ENCODE data around the gene SPRY1. TPM values are rescaled to one million over a fixed set of nuclear protein-coding genes. Genes with fewer than 3 reads are reported as not detected.

SPRY1 gene
- total RNA-seq, 2 donors from 2014 or later: 9.8 to 76.0 TPM

GRCh38 chr4:123411514-123411913 is 14.9 kb downstream of the SPRY1 start:
- no peak for ATAC-seq (replicated peaks)
- no peaks in the 10 kb centered on the region for H3K36me3 Mint-ChIP-seq (ENCODE audit: low read depth)
- H3K9me3 Mint-ChIP-seq: peaks cover 5% of the 10 kb centered on the region
- H3K4me3 Mint-ChIP-seq: peak overlapping the region; percentile 56
- no peak overlapping the region for H3K27ac Mint-ChIP-seq
- H3K27me3 Mint-ChIP-seq: no peaks in the 10 kb centered on the region
- peaks cover 21% of the 10 kb centered on the region for H3K4me1 Mint-ChIP-seq

- Mint-ChIP-seq H3K4me1 (peaks cover 23% of the 10 kb centered on the region), H3K27me3 (no peaks in the 10 kb centered on the region), H3K4me3 (peak overlapping the region; percentile 56), H3K9me3 (peaks cover 5% of the 10 kb centered on the region), H3K36me3 (ENCODE audit: low read depth) (no peaks in the 10 kb centered on the region), H3K27ac (peak overlapping the region; percentile 65)
- ATAC-seq (replicated peaks): peak; percentile 57
Measured at GRCh38 chr4:123412091-123412505, 15.5 kb downstream of the SPRY1 start.

GRCh38 chr4:123412700-123413512 is 16.3 kb downstream of the SPRY1 start:
- no peak for ATAC-seq (replicated peaks)
- Mint-ChIP-seq H3K27ac (peak overlapping the region; percentile 65), H3K9me3 (peaks cover 5% of the 10 kb centered on the region), H3K36me3 (ENCODE audit: low read depth) (no peaks in the 10 kb centered on the region), H3K4me1 (peaks cover 23% of the 10 kb centered on the region), H3K27me3 (no peaks in the 10 kb centered on the region), H3K4me3 (peak overlapping the region; percentile 56)

GRCh38 chr4:123415576-123415975 is 19.0 kb downstream of the SPRY1 start:
- no peaks in the 10 kb centered on the region for H3K36me3 Mint-ChIP-seq (ENCODE audit: low read depth)
- ATAC-seq (replicated peaks): no peak
- H3K4me3 Mint-ChIP-seq: peak overlapping the region; percentile 7
- peaks cover 5% of the 10 kb centered on the region for H3K9me3 Mint-ChIP-seq
- peak overlapping the region; percentile 20 for H3K27ac Mint-ChIP-seq
- H3K27me3 Mint-ChIP-seq: no peaks in the 10 kb centered on the region
- H3K4me1 Mint-ChIP-seq: peaks cover 30% of the 10 kb centered on the region

- Mint-ChIP-seq H3K27ac (peak overlapping the region; percentile 20), H3K9me3 (peaks cover 5% of the 10 kb centered on the region), H3K4me3 (peak overlapping the region; percentile 7), H3K36me3 (ENCODE audit: low read depth) (no peaks in the 10 kb centered on the region), H3K27me3 (no peaks in the 10 kb centered on the region), H3K4me1 (peaks cover 30% of the 10 kb centered on the region)
- ATAC-seq (replicated peaks): peak; percentile 71
Measured at GRCh38 chr4:123415977-123416376, 19.4 kb downstream of the SPRY1 start.

- peak overlapping the region; percentile 74 for H3K27ac Mint-ChIP-seq
- no peak for ATAC-seq (replicated peaks)
- peaks cover 23% of the 10 kb centered on the region for H3K4me1 Mint-ChIP-seq
- no peaks in the 10 kb centered on the region for H3K36me3 Mint-ChIP-seq (ENCODE audit: low read depth)
- peak overlapping the region; percentile 55 for H3K4me3 Mint-ChIP-seq
- no peaks in the 10 kb centered on the region for H3K27me3 Mint-ChIP-seq
- H3K9me3 Mint-ChIP-seq: peaks cover 4% of the 10 kb centered on the region
Measured at GRCh38 chr4:123417813-123418212, 21.2 kb downstream of the SPRY1 start.

- Mint-ChIP-seq H3K9me3 (no peaks in the 10 kb centered on the region), H3K27me3 (no peaks in the 10 kb centered on the region), H3K27ac (peak overlapping the region; percentile 74), H3K36me3 (ENCODE audit: low read depth) (no peaks in the 10 kb centered on the region), H3K4me3 (peak overlapping the region; percentile 55), H3K4me1 (peaks cover 16% of the 10 kb centered on the region)
- ATAC-seq (replicated peaks): no peak
Measured at GRCh38 chr4:123418351-123418931, 21.8 kb downstream of the SPRY1 start.

- H3K27ac Mint-ChIP-seq: peak overlapping the region; percentile 93
- H3K36me3 Mint-ChIP-seq (ENCODE audit: low read depth): no peaks in the 10 kb centered on the region
- no peaks in the 10 kb centered on the region for H3K9me3 Mint-ChIP-seq
- peak overlapping the region; percentile 75 for H3K4me3 Mint-ChIP-seq
- no peaks in the 10 kb centered on the region for H3K27me3 Mint-ChIP-seq
- peak; percentile 67 for ATAC-seq (replicated peaks)
- H3K4me1 Mint-ChIP-seq: peaks cover 16% of the 10 kb centered on the region
Measured at GRCh38 chr4:123419885-123420755, 23.5 kb downstream of the SPRY1 start.

GRCh38 chr4:123421227-123421936 is 24.8 kb downstream of the SPRY1 start:
- H3K36me3 Mint-ChIP-seq (ENCODE audit: low read depth): no peaks in the 10 kb centered on the region
- H3K4me3 Mint-ChIP-seq: peak overlapping the region; percentile 75
- no peaks in the 10 kb centered on the region for H3K27me3 Mint-ChIP-seq
- peak; percentile 23 for ATAC-seq (replicated peaks)
- peaks cover 11% of the 10 kb centered on the region for H3K4me1 Mint-ChIP-seq
- H3K9me3 Mint-ChIP-seq: no peaks in the 10 kb centered on the region
- peak overlapping the region; percentile 93 for H3K27ac Mint-ChIP-seq

- peak overlapping the region; percentile 93 for H3K27ac Mint-ChIP-seq
- H3K4me3 Mint-ChIP-seq: peak overlapping the region; percentile 75
- no peaks in the 10 kb centered on the region for H3K27me3 Mint-ChIP-seq
- peaks cover 8% of the 10 kb centered on the region for H3K4me1 Mint-ChIP-seq
- H3K36me3 Mint-ChIP-seq (ENCODE audit: low read depth): no peaks in the 10 kb centered on the region
- peak; percentile 46 for ATAC-seq (replicated peaks)
- no peaks in the 10 kb centered on the region for H3K9me3 Mint-ChIP-seq
Measured at GRCh38 chr4:123421937-123422781, 25.6 kb downstream of the SPRY1 start.

- Mint-ChIP-seq H3K36me3 (ENCODE audit: low read depth) (no peaks in the 10 kb centered on the region), H3K4me3 (peak overlapping the region; percentile 75), H3K9me3 (no peaks in the 10 kb centered on the region), H3K27ac (no peak overlapping the region), H3K4me1 (no peaks in the 10 kb centered on the region), H3K27me3 (no peaks in the 10 kb centered on the region)
- no peak for ATAC-seq (replicated peaks)
Measured at GRCh38 chr4:123423819-123424218, 27.2 kb downstream of the SPRY1 start.

- Mint-ChIP-seq H3K36me3 (ENCODE audit: low read depth) (no peaks in the 10 kb centered on the region), H3K9me3 (peaks cover 4% of the 10 kb centered on the region), H3K27ac (no peak overlapping the region), H3K4me1 (no peaks in the 10 kb centered on the region), H3K27me3 (no peaks in the 10 kb centered on the region), H3K4me3 (no peak overlapping the region)
- ATAC-seq (replicated peaks): no peak
Measured at GRCh38 chr4:123427951-123428350, 31.4 kb downstream of the SPRY1 start.

GRCh38 chr4:123430031-123430430 is 33.4 kb downstream of the SPRY1 start:
- Mint-ChIP-seq H3K27me3 (no peaks in the 10 kb centered on the region), H3K9me3 (peaks cover 4% of the 10 kb centered on the region), H3K4me3 (no peak overlapping the region), H3K27ac (no peak overlapping the region), H3K36me3 (ENCODE audit: low read depth) (no peaks in the 10 kb centered on the region), H3K4me1 (no peaks in the 10 kb centered on the region)
- ATAC-seq (replicated peaks): peak; percentile 86
